Fibroblast of the aortic adventitia (primary cell): Measurements from ENCODE around the gene PRSS57. TPM values are rescaled to one million over a fixed set of nuclear protein-coding genes. Genes with fewer than 3 reads are reported as not detected.

Experiments
- DNase-seq: peaks from one replicate; pipeline ENCODE4 v3.0.0-alpha.2; 2010; ENCODE audit warnings: low read depth
- H3K4me3 ChIP-seq: 2 replicates; pipeline ENCODE4 v1.5.1; 2011; ENCODE audit warnings: low read depth, mild to moderate bottlenecking, control low read depth, low read length, moderate library complexity
- total RNA-seq: library from RNA; depleted of rRNA; stranded (reverse); fragments of >200 nt; gene quantifications from 2 replicates; pipeline ENCODE4 v1.2.3, GENCODE V29; 2012; ENCODE audit warnings: low replicate concordance
- TF ChIP-seq, protein P1 (sequence below): IDR thresholded peaks from 2 replicates; pipeline ENCODE4 v1.5.1; 2011; ENCODE audit warnings: mild to moderate bottlenecking, low read length, control low read depth, inconsistent platforms; ENCODE audit not compliant: insufficient read depth

Gene PRSS57
- total RNA-seq, 1 donor = not detected

DNA sequence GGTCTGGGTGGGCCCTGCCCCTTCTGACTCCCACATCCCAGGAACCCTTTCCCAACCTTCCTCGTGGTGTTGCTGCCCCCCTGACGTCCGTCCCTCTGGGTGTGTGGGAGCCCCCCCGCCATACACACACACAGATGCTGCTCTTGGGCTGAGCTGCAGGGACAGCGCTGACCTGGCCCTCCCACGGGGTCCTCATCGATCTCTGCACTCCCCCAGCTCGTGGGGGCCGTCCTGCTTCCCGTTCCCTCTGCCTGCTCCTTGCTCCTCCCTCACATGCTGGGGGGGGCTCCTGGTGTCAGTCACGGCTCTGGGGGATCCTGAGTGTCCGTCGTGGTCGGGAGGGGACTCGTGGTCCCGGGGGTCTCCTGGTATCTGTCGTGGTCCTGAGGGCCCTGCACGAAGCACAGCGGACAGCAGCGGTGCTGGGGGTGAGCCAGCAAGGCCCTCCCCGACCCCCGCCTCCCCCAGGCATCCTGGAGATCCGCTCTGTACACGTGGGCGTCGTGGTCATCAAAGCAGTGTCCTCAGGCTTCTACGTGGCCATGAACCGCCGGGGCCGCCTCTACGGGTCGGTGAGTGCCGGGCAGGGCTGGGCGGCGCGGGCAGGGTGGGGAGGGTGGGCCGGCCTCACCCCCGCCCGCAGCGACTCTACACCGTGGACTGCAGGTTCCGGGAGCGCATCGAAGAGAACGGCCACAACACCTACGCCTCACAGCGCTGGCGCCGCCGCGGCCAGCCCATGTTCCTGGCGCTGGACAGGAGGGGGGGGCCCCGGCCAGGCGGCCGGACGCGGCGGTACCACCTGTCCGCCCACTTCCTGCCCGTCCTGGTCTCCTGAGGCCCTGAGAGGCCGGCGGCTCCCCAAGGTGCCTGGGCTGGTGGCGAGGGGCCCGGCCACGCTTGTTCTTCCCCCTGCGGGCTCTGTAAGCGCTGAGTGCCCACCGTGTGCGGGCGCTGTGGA is 52.2 kb downstream of the PRSS57 start:
- TF ChIP-seq, protein P1, sequence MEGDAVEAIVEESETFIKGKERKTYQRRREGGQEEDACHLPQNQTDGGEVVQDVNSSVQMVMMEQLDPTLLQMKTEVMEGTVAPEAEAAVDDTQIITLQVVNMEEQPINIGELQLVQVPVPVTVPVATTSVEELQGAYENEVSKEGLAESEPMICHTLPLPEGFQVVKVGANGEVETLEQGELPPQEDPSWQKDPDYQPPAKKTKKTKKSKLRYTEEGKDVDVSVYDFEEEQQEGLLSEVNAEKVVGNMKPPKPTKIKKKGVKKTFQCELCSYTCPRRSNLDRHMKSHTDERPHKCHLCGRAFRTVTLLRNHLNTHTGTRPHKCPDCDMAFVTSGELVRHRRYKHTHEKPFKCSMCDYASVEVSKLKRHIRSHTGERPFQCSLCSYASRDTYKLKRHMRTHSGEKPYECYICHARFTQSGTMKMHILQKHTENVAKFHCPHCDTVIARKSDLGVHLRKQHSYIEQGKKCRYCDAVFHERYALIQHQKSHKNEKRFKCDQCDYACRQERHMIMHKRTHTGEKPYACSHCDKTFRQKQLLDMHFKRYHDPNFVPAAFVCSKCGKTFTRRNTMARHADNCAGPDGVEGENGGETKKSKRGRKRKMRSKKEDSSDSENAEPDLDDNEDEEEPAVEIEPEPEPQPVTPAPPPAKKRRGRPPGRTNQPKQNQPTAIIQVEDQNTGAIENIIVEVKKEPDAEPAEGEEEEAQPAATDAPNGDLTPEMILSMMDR = no peak
- no peak overlapping the region for H3K4me3 ChIP-seq
- no peak for DNase-seq

DNA sequence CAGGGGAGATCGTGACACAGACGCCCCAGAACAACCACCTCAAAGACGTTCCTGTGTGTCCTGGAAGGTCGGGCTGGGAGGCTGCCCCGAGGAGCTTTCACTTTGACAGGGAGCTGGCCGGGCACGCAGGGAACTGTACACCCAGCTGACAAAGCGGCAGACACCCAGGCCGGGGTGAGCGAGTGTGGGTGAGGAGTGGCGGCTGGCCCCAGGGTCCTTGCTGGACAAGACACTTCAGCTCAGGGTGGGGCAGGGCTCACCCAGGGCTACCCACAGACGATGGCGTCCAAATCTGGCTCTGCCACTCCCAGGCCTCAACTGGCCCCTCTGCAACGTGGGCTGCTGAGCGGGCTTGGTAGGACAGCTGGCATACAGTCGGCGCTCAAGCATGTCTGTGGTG is 53.5 kb downstream of the PRSS57 start:
- no peak overlapping the region for H3K4me3 ChIP-seq
- TF ChIP-seq, protein P1 = no peak

DNA sequence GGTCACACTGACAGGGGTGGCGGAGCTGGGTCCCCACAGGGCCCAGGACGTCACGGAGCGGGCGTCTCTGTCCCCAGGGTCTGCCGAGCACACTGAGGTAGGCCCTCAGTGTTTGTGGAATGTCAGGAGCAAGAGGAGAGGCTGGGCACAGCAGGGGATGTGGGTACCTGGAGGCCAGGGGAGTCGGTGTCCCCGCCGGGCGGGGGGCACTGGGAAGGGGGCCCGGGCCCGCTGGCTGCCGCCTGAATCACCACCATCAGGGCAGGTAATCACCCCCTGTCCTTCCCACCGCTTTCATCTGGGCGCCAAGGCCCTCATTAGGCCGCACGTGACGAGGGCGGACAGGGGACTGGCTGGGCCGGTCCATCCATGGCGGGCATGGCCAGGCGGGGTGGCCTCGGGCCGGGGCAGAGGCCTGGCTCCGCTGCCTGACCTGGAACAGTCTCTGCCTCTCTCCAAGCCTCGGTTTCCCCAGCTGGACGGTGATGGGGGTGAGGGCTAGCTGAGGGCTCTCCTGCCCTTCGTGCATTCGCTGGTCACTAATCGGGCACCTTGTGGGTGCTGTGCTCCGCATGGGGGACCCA is 54.6 kb downstream of the PRSS57 start:
- H3K4me3 ChIP-seq = no peak overlapping the region
- TF ChIP-seq, protein P1 = no peak
- DNase-seq = no peak

More for the DNA sequence above, 53.5 kb downstream of the PRSS57 start:
- no peak for DNase-seq

DNA sequence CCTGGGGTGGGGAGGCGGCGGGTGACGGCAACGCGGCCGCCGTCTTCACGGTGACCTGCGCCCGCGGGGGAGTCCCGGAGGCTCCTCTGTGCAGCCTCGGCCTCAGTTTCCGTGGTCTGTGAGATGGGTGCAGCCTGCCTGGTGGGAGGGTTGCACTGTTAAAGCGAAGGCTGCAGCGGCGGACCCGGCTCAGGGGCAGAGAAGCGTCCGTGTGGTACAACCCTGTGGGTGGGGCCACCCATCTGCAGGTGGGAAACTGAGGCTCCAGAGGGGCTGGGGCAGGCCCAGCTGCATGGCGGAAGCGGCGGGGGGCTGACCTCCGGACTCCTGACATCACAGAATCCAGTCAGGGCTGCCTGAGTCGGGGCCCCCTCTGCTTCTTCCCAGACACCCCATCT is 55.1 kb downstream of the PRSS57 start:
- DNase-seq = no peak
- H3K4me3 ChIP-seq = peak overlapping the region; percentile 51
- TF ChIP-seq, protein P1 = no peak

DNA sequence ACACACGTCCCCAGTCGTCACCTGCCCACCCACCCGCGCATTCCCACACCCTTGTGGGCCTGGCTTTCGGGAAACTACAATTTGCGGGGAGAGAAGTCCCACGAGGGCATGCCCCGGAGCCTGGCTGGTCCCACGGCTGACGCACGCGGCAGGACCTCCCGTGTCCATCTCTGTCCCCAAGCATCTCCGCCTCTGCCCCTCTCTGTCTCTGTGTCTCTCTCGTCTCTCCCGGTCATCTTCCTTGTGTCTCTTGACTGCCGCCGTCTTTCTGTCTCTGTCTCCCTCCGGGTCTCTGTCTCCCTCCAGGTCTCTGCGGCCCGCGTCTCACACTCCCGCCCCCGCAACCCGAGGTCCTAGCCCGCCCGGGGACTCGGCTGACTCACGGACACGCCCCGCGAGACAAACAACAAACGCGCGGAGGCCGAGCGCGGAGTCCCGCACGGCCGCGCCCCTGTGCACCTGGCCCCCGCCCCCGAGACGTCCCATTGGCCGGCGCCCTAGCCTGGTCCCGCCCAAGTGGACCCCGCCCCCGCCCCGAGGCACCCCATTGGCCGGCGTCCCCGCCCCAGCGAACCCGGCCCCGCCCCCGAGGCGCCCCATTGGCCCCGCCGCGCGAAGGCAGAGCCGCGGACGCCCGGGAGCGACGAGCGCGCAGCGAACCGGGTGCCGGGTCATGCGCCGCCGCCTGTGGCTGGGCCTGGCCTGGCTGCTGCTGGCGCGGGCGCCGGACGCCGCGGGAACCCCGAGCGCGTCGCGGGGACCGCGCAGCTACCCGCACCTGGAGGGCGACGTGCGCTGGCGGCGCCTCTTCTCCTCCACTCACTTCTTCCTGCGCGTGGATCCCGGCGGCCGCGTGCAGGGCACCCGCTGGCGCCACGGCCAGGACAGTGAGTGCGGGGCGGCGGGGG is 55.7 kb downstream of the PRSS57 start, which contains the start of gene FGF22:
Gene FGF22 (plus strand): TSS at position 627 of the 908 bp plus-strand sequence. CDS start 47 bp downstream, at position 674.
- DNase-seq = peak; percentile 68
- TF ChIP-seq, protein P1 = no peak
- H3K4me3 ChIP-seq = peak within 1 kb of the TSS; percentile 60

DNA sequence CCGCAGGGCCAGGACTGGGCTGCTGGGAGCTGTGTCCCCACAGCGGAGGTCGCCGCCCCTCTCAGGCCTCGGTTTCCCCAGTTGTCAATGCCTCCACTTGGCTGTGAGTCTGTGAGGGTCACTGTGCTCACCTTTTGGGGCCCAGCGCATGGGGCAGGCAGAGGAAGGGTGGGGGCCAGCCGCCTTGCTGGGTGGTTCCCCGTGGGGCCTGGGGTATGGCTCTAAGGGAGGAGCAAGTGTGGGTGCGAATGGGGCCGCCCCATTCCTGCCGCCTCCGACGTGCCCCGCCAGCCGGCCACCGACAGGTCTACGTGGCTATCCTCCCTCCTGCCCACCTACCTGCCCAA is 56.4 kb downstream of the PRSS57 start:
- DNase-seq = no peak

More for the DNA sequence above, 56.4 kb downstream of the PRSS57 start:
- H3K4me3 ChIP-seq = peak overlapping the region; percentile 60
- TF ChIP-seq, protein P1 = no peak
